HEK293T (cell line): Measurements from ENCODE around the gene PELI2.

Experiments used
- CTCF ChIA-PET: fragments of 350-600 bp; formaldehyde crosslinking; extraction: SDS; loops from one replicate; lab custom pipeline; 2021; ENCODE audit warnings: antibody characterized with exemption, inconsistent platforms; lab: Yijun Ruan, JAX
- POLR2A ChIA-PET: fragments of 350-600 bp; formaldehyde crosslinking; extraction: SDS; loops from one replicate; lab custom pipeline; 2020; ENCODE audit warnings: antibody characterized with exemption, inconsistent platforms; lab: Yijun Ruan, JAX
- DNase-seq: peaks from one replicate; pipeline ENCODE4 v3.0.0; 2012; ENCODE audit warnings: mixed read lengths; ENCODE audit errors: extremely low spot score
- ARNT ChIP-seq: fragments of 450-650 bp; IDR thresholded peaks from 2 replicates; pipeline ENCODE4 v1.6.1; 2017; ENCODE audit warnings: mild to moderate bottlenecking
- BHLHE40 ChIP-seq: fragments of 450-650 bp; IDR thresholded peaks from 2 replicates; pipeline ENCODE4 v1.6.1; 2016; ENCODE audit warnings: mild to moderate bottlenecking, moderate library complexity, borderline replicate concordance
- CTBP1 ChIP-seq: fragments of 450-650 bp; IDR thresholded peaks from 2 replicates; pipeline ENCODE4 v1.6.1; 2016; ENCODE audit warnings: borderline replicate concordance
- ELF4 ChIP-seq: fragments of 450-650 bp; IDR thresholded peaks from 2 replicates; pipeline ENCODE4 v1.6.1; 2017; ENCODE audit warnings: antibody characterized with exemption
- FOXA1 ChIP-seq: fragments of 450-650 bp; IDR thresholded peaks from 2 replicates; pipeline ENCODE4 v1.6.1; 2016; ENCODE audit warnings: mild to moderate bottlenecking
- FOXK2 ChIP-seq: fragments of 450-650 bp; IDR thresholded peaks from 2 replicates; pipeline ENCODE4 v1.6.1; 2016; ENCODE audit warnings: mild to moderate bottlenecking
- FOXM1 ChIP-seq: fragments of 450-650 bp; IDR thresholded peaks from 2 replicates; pipeline ENCODE4 v1.6.1; 2017; ENCODE audit warnings: mild to moderate bottlenecking, borderline replicate concordance
- HDGF ChIP-seq: fragments of 450-650 bp; IDR thresholded peaks from 2 replicates; pipeline ENCODE4 v1.6.1; 2017; ENCODE audit warnings: antibody characterized with exemption, borderline replicate concordance
- L3MBTL2 ChIP-seq: fragments of 450-650 bp; conservative IDR thresholded peaks from 2 replicates; pipeline ENCODE4 v1.6.1; 2016; ENCODE audit warnings: mild to moderate bottlenecking
- LEF1 ChIP-seq: fragments of 450-650 bp; IDR thresholded peaks from 2 replicates; pipeline ENCODE4 v1.6.1; 2017; ENCODE audit warnings: mild to moderate bottlenecking, borderline replicate concordance
- NFRKB ChIP-seq: fragments of 450-650 bp; IDR thresholded peaks from 2 replicates; pipeline ENCODE4 v1.6.1; 2016; ENCODE audit warnings: mild to moderate bottlenecking, moderate library complexity
- SP1 ChIP-seq: fragments of 450-650 bp; IDR thresholded peaks from 2 replicates; pipeline ENCODE4 v1.6.1; 2017
- SUZ12 ChIP-seq: fragments of 450-650 bp; IDR thresholded peaks from 2 replicates; pipeline ENCODE4 v1.6.1; 2016; ENCODE audit warnings: mild to moderate bottlenecking
- TARDBP ChIP-seq: fragments of 450-650 bp; IDR thresholded peaks from 2 replicates; pipeline ENCODE4 v1.6.1; 2016
- ZNF384 ChIP-seq: fragments of 450-650 bp; IDR thresholded peaks from 2 replicates; pipeline ENCODE4 v1.6.1; 2016
- TF ChIP-seq, protein P1 (sequence below): fragments of 450-650 bp; IDR thresholded peaks from 2 replicates; pipeline ENCODE4 v1.6.1; 2016

Gene PELI2

DNA sequence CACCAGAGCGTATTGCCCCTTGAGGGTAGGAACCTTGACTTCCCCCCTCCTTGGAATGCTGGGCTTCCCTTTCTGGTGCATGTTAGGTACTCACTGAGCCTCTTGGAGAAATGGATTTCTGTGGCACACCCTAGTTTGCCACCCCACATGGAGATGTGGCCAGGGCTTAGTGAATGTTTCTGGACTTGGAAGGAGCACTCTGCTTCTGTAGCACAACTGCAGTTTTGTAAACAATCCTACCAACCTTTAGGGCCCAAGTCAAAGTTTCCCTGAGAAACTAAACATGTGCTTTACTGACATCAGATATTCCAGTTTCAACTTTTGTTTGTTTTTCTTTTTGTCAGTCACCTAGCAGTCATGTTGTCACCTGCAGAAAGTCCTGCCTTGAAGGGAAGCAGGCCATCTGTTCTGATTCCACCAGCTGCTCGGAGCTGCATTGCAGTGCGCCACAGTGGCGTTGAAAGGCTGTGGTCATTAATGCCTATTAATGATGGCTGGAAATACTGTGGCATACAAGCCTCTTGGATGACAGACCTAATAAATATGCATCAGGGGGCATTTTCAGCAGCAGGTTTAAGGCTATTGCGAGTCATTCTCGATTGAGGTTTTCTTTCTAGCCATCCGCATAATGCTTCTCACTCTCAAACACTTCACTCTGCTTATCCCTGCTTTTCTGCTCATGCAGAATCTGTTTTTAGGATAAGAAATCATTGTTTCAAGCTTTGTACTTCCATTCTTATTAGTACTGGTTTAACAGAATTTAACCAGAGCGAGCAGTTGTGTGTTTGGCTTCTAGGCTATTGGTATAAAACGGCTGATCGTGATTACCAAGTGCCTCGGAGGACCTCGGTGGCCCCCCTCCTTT, 7.8 kb downstream of the PELI2 start:
- ChIA-PET CTCF (no interaction called here), POLR2A (no interaction called here)
- no peak for DNase-seq
- no peak for TF ChIP-seq SP1
- TF ChIP-seq FOXM1, result no peak
- TF ChIP-seq ELF4, result no peak

DNA sequence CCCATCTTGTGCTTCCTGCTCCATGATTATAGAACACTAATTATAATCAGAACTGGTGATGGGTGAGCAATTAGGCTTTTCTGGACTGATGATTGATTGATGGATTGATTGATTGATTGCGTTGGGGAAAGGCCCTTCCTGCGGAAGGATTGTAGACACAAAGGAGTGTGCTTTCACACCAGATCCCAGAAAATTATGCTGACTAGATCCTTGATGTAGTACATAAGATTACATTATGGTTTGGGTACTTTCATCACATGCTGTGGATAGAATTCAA, 8.4 kb downstream of the PELI2 start:
- POLR2A ChIA-PET, result no interaction called here
- TF ChIP-seq FOXA1 (no peak), L3MBTL2 (no peak), FOXK2 (no peak), TARDBP (no peak)
- TF ChIP-seq, protein P1, sequence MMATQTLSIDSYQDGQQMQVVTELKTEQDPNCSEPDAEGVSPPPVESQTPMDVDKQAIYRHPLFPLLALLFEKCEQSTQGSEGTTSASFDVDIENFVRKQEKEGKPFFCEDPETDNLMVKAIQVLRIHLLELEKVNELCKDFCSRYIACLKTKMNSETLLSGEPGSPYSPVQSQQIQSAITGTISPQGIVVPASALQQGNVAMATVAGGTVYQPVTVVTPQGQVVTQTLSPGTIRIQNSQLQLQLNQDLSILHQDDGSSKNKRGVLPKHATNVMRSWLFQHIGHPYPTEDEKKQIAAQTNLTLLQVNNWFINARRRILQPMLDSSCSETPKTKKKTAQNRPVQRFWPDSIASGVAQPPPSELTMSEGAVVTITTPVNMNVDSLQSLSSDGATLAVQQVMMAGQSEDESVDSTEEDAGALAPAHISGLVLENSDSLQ, result peak; percentile 73
- CTCF ChIA-PET, result no interaction called here
- DNase-seq, result no peak

DNA sequence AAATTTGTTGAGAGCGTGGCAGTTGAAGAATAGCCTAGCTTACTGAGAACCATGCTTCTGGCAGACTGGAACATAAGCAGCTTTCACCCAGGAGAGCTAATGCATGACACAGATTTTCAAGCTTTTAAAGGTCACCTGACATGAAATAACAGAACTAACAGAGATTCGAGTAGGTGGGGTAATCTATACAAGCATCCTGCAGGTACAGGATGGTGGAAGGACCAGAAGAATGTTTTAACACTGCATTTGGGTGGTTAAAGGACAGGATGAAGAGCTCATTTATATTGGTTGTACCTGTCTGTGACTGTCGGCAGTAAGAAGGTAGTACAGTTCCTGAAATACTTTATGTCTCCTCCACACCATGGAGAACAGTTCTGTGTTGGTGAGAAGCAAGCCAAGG, 8.9 kb downstream of the PELI2 start:
- DNase-seq, result no peak

DNA sequence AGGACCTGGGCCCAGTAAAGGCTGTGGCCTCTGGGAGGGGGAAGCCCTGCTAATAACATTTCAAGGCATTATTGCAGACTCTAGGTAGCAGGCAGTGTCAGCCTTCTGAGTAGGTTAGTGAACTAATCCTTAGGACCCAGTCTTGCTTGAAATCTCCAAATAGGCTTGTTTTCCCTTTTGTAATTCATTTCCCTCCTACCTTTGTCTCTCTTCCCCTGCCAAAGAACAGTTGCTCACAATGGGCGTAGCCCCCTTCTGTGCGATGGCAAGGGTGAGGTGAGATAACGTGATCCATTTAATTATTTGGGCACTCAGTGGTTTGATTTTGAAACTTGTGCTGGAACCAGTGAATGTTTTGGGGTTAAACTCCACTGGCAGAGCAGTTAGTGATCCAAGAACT, 10.9 kb downstream of the PELI2 start:
- CTCF ChIA-PET, result no interaction called here
- POLR2A ChIA-PET, result no interaction called here
- no peak for TF ChIP-seq ARNT
- TF ChIP-seq SP1, result no peak
- TF ChIP-seq FOXA1, result no peak
- no peak for TF ChIP-seq TARDBP
- no peak for TF ChIP-seq ELF4
- no peak for TF ChIP-seq ZNF384
- no peak for TF ChIP-seq FOXK2
- TF ChIP-seq HDGF, result no peak
- TF ChIP-seq L3MBTL2, result no peak
- no peak for TF ChIP-seq SUZ12
- no peak for TF ChIP-seq FOXM1
- DNase-seq, result no peak

More for the DNA sequence above, 8.9 kb downstream of the PELI2 start:
- TF ChIP-seq SUZ12 (no peak), ELF4 (no peak), NFRKB (no peak), FOXM1 (no peak), LEF1 (no peak)
- ChIA-PET POLR2A (no interaction called here), CTCF (no interaction called here)

DNA sequence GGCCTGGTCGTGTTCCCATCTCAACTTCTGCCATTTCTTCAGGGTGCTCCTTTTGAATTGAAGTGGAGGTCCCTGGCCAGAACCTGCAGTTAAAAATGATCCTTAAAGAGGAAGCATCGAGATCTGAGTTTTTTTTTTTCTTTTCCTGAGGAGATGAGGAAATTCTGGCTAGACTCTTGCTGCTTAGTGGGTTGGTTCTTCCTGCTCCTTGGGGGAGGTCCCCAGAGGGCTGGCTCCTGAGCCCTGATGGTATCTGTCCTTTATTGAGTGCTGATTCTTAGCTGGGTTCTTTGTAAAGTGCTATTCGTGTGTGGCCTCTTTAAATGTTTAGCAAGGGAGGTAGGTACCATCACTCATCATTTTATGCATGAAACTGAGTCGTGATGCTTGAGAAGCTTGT, 11.7 kb downstream of the PELI2 start:
- ChIA-PET POLR2A (no interaction called here), CTCF (interaction anchor here (1.2 kb wide), 1 partner anchor 10 kb away, joined by 3 read pairs; no protein-coding TSS in a partner anchor)
- DNase-seq, result no peak
- TF ChIP-seq NFRKB (no peak), FOXA1 (no peak), CTBP1 (no peak), LEF1 (no peak), FOXK2 (no peak), SUZ12 (no peak), ELF4 (no peak), ZNF384 (no peak), ARNT (no peak)
- TF ChIP-seq, protein P1, result no peak

DNA sequence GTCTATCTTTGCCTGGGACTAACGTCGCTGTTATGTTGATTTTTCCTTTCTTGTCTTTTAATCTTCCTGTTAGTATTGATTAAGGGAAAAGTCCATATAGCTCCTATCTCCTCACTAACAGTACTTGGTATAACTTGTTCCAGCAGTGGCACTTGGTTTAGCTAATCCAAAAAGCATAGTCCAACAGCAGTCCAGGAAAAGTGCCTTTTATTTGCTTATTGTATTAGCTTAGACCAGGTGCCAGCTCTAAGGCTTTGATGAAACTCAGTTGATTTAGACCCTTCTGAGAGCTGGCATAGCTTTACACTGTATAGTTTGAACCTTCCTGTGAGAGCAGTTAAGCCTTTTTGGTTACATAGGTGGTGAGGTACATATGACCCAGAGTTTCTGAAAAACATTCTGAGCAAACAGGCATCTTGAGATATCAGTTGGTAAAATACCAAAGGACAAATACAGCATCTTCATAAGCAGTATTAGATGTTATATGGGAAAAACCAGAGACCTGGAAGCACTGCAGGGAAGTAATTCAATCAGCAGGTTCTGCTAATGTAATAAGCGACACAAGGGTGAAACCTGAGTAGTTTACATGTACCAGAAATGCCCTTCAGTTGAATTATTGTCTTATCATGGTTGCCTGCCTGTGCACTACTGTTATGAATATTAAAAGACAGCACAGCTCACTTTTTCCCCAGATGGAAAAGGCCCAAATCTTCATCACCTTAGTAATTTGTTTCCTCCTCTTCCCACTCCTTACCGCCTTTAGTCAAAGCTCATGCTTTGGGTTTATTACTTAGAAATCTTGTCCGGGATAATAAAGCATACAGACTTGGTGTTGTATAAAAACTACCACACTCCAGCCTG, 13.0 kb downstream of the PELI2 start:
- CTCF ChIA-PET, result interaction anchor here (0.8 to 1.2 kb wide), 2 partner anchors 9 to 11 kb away, joined by 3 to 4 read pairs; no protein-coding TSS in a partner anchor
- TF ChIP-seq SUZ12, result no peak
- no peak for TF ChIP-seq LEF1
- TF ChIP-seq SP1, result no peak
- TF ChIP-seq ZNF384, result no peak
- TF ChIP-seq, protein P1, result peak; percentile 64
- no peak for TF ChIP-seq BHLHE40
- no peak for TF ChIP-seq ARNT
- no peak for TF ChIP-seq FOXA1
- DNase-seq, result no peak
- POLR2A ChIA-PET, result interaction anchor here (1.4 kb wide), 1 partner anchor 13 kb away, joined by 3 read pairs; the partner anchor contains the start of gene PELI2
